K562 (cell line): Measurements from ENCODE around the gene SLC9B2. TPM values are rescaled to one million over a fixed set of nuclear protein-coding genes. Genes with fewer than 3 reads are reported as not detected.

ENCODE experiments used
- ATF7 ChIP-seq: fragments of 450-650 bp; IDR thresholded peaks from 2 replicates; pipeline ENCODE4 v1.7.1; 2014; ENCODE audit warnings: mild to moderate bottlenecking, moderate library complexity
- C11orf30 ChIP-seq: fragments of 450-650 bp; IDR thresholded peaks from 2 replicates; pipeline ENCODE4 v1.6.1; 2016; ENCODE audit warnings: low read depth, mild to moderate bottlenecking
- CBFB ChIP-seq: sonication (generic); formaldehyde crosslinking; IDR thresholded peaks from 2 replicates; pipeline ENCODE4 v1.4.0; 2020; ENCODE audit warnings: mild to moderate bottlenecking, missing genetic modification reagents
- CHD1 ChIP-seq: fragments of 200-600 bp; sonication (generic); IDR thresholded peaks from one replicate; pipeline ENCODE4 v1.6.1; 2012; ENCODE audit warnings: mild to moderate bottlenecking, moderate library complexity, low read length, inconsistent platforms
- DEAF1 ChIP-seq: fragments of 450-650 bp; formaldehyde crosslinking; IDR thresholded peaks from 2 replicates; pipeline ENCODE4 v1.4.0; 2020; ENCODE audit warnings: mild to moderate bottlenecking, moderate library complexity
- ELK3 ChIP-seq: fragments of 450-650 bp; formaldehyde crosslinking; IDR thresholded peaks from 2 replicates; pipeline ENCODE4 v1.4.0; 2020; ENCODE audit warnings: mild to moderate bottlenecking
- EP400 ChIP-seq: fragments of 450-650 bp; IDR thresholded peaks from 2 replicates; pipeline ENCODE4 v1.6.1; 2017; ENCODE audit warnings: antibody characterized with exemption, mild to moderate bottlenecking, moderate library complexity
- GTF2B ChIP-seq: IDR thresholded peaks from 2 replicates; pipeline ENCODE4 v1.6.1; 2011; ENCODE audit not compliant: insufficient read length; ENCODE audit errors: extremely low read depth
- HDAC3 ChIP-seq: fragments of 450-650 bp; IDR thresholded peaks from 2 replicates; pipeline ENCODE4 v1.6.1; 2018; ENCODE audit warnings: borderline replicate concordance, mild to moderate bottlenecking, moderate library complexity; ENCODE audit not compliant: partially characterized antibody
- KDM1A ChIP-seq, 2 experiments: fragments of 450-650 bp; IDR thresholded peaks; 2 replicates each; pipeline ENCODE4 v1.6.1; 2016; ENCODE audit warnings: mild to moderate bottlenecking in 2 of 2
- MAZ ChIP-seq, 2 experiments: fragments of 450-650 bp in 1 of 2; sonication (generic) in 1 of 2; formaldehyde crosslinking; IDR thresholded peaks in 1 of 2; conservative IDR thresholded peaks in 1 of 2; 2 replicates each; pipeline versions ENCODE4 v1.4.0 to v1.5.0; 2020; ENCODE audit warnings: mild to moderate bottlenecking in 1 of 2, missing genetic modification reagents in 1 of 2
- MED1 ChIP-seq: sonication (generic); formaldehyde crosslinking; IDR thresholded peaks from 2 replicates; pipeline ENCODE4 v1.8.1; 2023; ENCODE audit warnings: missing genetic modification reagents, borderline replicate concordance
- NR1H2 ChIP-seq: sonication (generic); formaldehyde crosslinking; IDR thresholded peaks from 2 replicates; pipeline ENCODE4 v1.4.0; 2020; ENCODE audit warnings: mild to moderate bottlenecking, missing genetic modification reagents
- PKNOX1 ChIP-seq: fragments of 450-650 bp; IDR thresholded peaks from 2 replicates; pipeline ENCODE4 v1.6.1; 2016
- PTTG1 ChIP-seq: fragments of 450-650 bp; IDR thresholded peaks from 2 replicates; pipeline ENCODE4 v1.6.1; 2016; ENCODE audit warnings: low read depth, mild to moderate bottlenecking, missing genetic modification characterization, missing compliant biosample characterization
- RBM17 ChIP-seq: fragments of 200-400 bp; formaldehyde crosslinking; IDR thresholded peaks from 2 replicates; pipeline ENCODE4 v1.6.1; 2017; ENCODE audit warnings: low read depth, mild to moderate bottlenecking, low read length, borderline replicate concordance
- SAFB2 ChIP-seq: fragments of 200-400 bp; formaldehyde crosslinking; IDR thresholded peaks from 2 replicates; pipeline ENCODE4 v1.6.1; 2018; ENCODE audit warnings: borderline replicate concordance, low read length, low read depth, moderate library complexity; ENCODE audit not compliant: severe bottlenecking
- SIN3B ChIP-seq: fragments of 450-650 bp; IDR thresholded peaks from 2 replicates; pipeline ENCODE4 v1.6.1; 2017; ENCODE audit warnings: low read depth, mild to moderate bottlenecking, moderate library complexity
- SMARCA4 ChIP-seq: fragments of 450-650 bp; IDR thresholded peaks from 2 replicates; pipeline ENCODE4 v1.6.1; 2016
- SP1 ChIP-seq: sonication (generic); formaldehyde crosslinking; IDR thresholded peaks from 2 replicates; pipeline ENCODE4 v1.8.1; 2022; ENCODE audit warnings: mild to moderate bottlenecking, missing genetic modification reagents
- TRIM24 ChIP-seq, 2 experiments: fragments of 450-650 bp; IDR thresholded peaks; 2 replicates each; pipeline ENCODE4 v1.6.1; 2016
- ZBTB17 ChIP-seq: fragments of 450-650 bp; formaldehyde crosslinking; IDR thresholded peaks from 2 replicates; pipeline ENCODE4 v1.4.0; 2020; ENCODE audit warnings: mild to moderate bottlenecking
- ZKSCAN1 ChIP-seq: fragments of 150-350 bp; IDR thresholded peaks from 2 replicates; pipeline ENCODE4 v1.6.1; 2016; ENCODE audit warnings: low read depth, low read length
- ZNF445 ChIP-seq: fragments of 250-450 bp; sonication (Bioruptor Pico); IDR thresholded peaks from 2 replicates; pipeline ENCODE4 v1.4.0; 2020; ENCODE audit warnings: low read depth, mild to moderate bottlenecking, moderate library complexity
- ZNF644 ChIP-seq: fragments of 200-800 bp; sonication (Bioruptor generic); IDR thresholded peaks from 2 replicates; pipeline ENCODE4 v1.6.1; 2016; ENCODE audit warnings: low read depth, missing genetic modification characterization, missing compliant biosample characterization
- polyA plus RNA-seq, 8 experiments: library from polyadenylated mRNA; depleted of rRNA in 4 of 8; stranded (reverse) in 5 of 8; unstranded in 3 of 8; fragments of >200 nt; fragmentation: Nextera tagmentation in 2 of 8; fragmentation: Illumina TruSeq in 1 of 8; extraction: Ambion mirVana in 2 of 8; extraction: Trizol in 1 of 8; gene quantifications; 2 replicates each; pipeline versions ENCODE4 v1.2.1 to v1.2.3, GENCODE V29; 2011 to 2014; ENCODE audit warnings: inconsistent platforms in 1 of 8, missing spikeins in 1 of 8
- total RNA-seq, 7 experiments: library from RNA; depleted of rRNA in 6 of 7; stranded (reverse); fragments of >200 nt in 6 of 7; fragmentation: Illumina TruSeq in 2 of 7; extraction: Trizol in 2 of 7; gene quantifications; 2 replicates each; pipeline versions ENCODE4 v1.2.1 to v1.2.3, GENCODE V29; 2011 to 2021; ENCODE audit warnings: low replicate concordance in 1 of 7

SLC9B2 gene
- total and polyA plus RNA-seq, 9 of the 15 experiments (the other 6 are each of a cell fraction or from before 2014, with no cell fraction given): 6.6 to 14.6 (median 11.4) TPM

- TF ChIP-seq CHD1 (peak; percentile 48), ZBTB17 (CRISPR knock-in tag) (0 out of 2 replicates have a peak, but pooled peaks have one; percentile 41), RBM17 (no peak), C11orf30 (no peak), CBFB (CRISPR knock-in tag) (no peak), DEAF1 (CRISPR knock-in tag) (no peak), SP1 (no peak; the same call in 1 of the 2 replicates), MAZ (CRISPR knock-in tag; conservative IDR thresholded peaks at IDR 0.05 in 1 of 2, IDR thresholded peaks at IDR 0.05 in 1 of 2) (peak; percentile 55 to 67; a peak in 2 of 4 replicates), PTTG1 (tag) (no peak), MED1 (no peak), KDM1A (IDR thresholded peaks at IDR 0.05) (0 out of 4 replicates have a peak, but pooled peaks of 1 of the 2 experiments have one; percentile 7), GTF2B (peak; percentile 5), EP400 (peak; percentile 95), PKNOX1 (no peak), ELK3 (CRISPR knock-in tag) (no peak), SIN3B (peak; percentile 9; the same call in 1 of the 2 replicates), ZNF644 (tag) (no peak), ZKSCAN1 (no peak), ZNF445 (CRISPR knock-in tag) (no peak), ATF7 (0 out of 2 replicates have a peak, but pooled peaks have one; percentile 31), SAFB2 (no peak), NR1H2 (CRISPR knock-in tag) (0 out of 2 replicates have a peak, but pooled peaks have one; percentile 24), HDAC3 (no peak), TRIM24 (IDR thresholded peaks at IDR 0.05) (no peak), SMARCA4 (no peak)
Measured at GRCh38 chr4:103075894-103076746, 441 bp downstream of the SLC9B2 start (continued).
